ENCODE measurements around the gene PACS2.
"Not testable (repeated sequence)": the region's sequence is repeated elsewhere in the genome, so short reads cannot be mapped to it uniquely, and the experiment has no call there.

The PACS2 gene

GRCh38 chr14:105290621-105291346 lies 23.8 kb upstream of the PACS2 start:
- no peak for DNase-seq

DNA sequence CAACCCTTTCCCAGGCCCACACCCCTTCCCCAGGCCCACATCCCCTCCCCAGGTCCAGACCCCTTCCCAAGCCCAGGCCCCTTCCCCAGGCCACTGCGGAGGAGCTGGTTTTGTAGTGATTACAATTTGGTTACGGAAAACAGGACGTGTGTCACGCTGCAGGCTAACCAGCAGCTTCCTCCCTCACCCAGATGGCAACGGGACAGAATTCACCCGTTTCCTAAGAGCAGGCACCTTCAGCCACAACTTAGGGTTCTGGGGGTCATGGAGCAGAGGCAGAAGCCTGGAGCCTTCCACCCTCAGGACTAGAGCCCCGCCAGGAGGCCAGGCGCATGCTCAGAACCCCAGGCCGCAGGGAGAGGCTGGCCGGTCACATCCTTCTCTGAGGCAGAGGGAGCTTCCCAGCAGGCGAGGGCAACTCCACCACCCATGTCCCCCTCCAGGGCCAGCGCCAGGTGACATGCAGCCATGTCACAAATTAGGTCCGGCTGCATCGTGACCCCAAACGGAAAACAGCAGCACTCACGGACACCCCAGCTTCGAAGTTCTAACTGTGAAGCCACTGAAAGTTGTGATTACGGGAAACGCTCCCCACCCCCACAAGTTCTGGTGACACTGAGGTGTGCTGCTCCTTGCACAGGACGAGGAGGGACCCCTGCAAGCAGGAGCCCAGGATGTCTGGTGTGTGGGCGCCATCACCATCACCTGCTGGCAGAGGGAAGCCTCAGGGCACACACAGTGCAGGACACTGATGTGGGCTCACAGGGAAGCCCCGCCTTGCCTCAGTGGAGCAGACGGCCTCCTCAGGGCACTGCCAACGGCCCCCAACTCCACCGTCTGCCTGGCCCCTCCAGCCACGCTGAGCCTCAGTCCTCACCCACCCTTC lies 21.5 kb upstream of the PACS2 start:
- no peak for DNase-seq

DNA sequence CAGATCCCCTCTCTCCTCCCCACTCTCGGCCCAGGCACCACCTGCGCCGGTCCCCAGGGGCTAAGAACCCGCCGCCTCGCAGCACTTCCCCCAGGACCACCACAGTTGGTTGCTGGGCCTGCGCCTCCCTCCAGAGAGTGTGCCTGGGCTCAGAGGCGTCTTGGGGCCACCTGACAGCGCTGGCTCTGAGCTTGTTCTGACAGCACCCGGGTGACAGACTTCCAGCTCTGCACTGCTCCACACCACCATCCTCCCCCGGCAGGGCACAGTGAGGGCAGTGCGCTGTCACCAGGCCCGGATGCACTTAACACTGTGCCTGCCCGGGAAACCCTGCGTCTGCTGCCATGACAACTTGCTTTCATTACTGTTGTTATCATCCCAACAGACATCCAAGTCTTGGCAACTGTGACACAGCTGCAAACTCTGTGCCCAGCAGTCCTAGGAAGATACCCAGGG lies 20.4 kb upstream of the PACS2 start:
- DNase-seq = no peak

DNA sequence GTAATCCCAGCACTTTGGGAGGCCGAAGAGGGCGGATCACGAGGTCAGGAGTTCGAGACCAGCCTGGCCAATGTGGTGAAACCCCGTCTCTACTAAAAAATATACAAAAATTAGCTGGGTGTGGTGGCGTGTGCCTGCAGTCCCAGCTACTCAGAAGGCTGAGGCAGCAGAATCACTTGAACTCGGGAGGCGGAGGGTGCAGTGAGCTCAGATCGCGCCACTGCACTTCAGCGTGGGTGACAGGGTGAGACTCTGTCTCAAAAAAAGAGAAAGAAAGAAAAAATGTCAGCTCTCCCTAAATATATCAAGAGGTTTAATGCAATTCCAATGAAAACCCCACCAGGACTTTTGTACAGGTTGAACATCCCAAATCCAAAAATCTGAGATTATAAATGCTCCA lies 17.2 kb upstream of the PACS2 start:
- not testable (repeated sequence) for DNase-seq

DNA sequence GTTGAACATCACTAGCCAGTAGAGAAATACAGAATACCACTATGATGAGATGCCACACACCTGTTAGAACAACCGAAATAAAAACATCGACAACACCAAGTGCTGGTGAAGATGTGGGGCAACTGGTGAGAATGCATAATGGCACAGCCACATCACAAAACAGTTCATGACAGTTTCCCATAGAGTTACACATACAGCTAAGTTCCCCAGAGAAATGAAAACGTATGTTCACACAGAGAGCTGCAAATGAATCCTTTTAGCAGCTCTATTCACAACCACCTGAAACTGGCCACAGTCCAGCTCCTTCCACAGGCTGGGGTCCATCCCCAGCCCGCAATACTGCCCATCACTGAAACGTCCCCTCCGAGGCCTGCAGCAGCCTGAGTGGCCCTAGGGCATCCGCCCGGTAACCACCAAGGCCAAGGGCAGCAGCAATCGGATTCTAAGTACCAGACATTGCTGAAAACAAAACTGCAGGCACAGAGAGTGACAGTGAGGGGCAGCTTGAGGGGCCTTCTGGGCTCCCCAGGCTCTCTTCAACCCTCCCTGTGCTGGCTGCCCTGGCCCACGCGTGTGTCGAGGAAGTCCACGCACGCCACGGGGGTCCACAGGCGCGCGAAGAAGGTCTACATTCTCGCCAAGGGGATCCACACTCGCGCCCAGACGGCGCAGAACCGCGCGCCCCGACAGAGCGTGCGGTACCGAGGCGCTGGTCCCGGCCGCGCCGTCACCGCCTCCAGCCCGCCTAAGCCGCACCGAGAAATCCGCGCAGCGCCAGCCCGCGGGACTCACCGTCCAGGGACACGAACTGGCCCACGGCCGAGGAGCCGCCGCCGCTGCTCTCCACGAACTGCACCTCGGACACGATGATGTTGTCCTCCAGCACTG lies 14.7 kb upstream of the PACS2 start:
- peak in 1 of 2 donors; percentile 18 for DNase-seq

GRCh38 chr14:105300542-105301102 lies 13.9 kb upstream of the PACS2 start, which contains the start of gene BRF1:
BRF1 (minus strand) TSS chr14:105301001; CDS start chr14:105300629, 372 bp downstream.
- peak; percentile 87 to 90 for DNase-seq

- peak; percentile 92 to 98 for DNase-seq
Measured at GRCh38 chr14:105301103-105301914, 13.2 kb upstream of the PACS2 start.

DNA sequence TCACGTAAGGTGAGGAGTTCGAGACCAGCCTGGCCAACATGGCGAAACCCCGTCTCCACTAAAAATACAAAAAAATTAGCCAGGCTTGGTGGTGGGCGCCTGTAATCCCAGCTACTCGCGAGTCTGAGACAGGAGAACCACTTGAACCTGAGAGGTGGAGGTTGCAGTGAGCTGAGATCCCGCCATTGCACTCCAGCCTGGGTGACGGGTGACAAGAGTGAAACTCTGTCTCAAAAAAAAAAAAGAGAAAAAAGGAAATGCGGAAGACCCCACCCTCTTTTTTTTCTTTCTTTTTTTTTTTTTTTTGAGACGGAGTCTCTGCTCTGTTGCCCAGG lies 12.7 kb upstream of the PACS2 start:
- DNase-seq = not testable (repeated sequence)

DNA sequence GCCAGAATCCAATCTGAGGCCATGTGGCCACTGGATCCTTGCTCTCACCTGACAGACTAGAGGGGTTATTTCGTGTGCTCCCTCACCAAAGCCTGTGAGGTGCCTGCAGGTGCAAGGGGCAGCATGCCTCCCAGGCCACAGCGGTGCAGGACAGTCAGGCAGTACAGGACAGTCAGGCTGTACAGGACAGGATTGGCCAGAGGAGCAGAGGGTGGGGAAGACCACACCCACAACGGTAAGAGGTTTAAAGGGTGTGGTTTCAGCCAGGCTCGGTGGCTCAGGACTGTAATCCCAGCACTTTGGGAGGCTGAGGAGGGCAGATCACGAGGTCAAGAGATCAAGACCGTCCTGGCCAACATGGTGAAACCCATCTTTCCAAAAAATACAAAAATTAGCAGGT lies 10.6 kb upstream of the PACS2 start:
- DNase-seq = no peak

GRCh38 chr14:105304565-105304964 lies 10.0 kb upstream of the PACS2 start:
- DNase-seq = no peak

DNA sequence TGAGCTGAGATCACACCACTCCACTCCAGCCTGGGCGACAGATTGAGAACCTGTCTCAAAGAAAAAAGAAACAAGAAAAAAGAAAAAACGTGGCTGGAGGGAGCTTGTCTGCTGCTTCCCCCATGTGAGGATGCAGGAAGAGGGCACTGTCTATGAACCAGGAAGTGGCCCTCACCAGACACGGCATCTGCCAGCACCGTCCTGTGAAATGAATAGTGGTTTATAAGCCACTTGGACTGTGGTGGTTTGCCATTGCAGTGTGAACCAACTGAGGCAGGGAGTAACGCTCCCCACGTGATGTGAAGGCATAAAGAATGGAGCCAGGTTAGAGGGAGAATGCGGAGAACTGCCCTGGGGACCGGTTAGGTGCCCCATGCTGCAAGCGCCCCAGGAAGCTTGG lies 9.2 kb upstream of the PACS2 start:
- no peak for DNase-seq

DNA sequence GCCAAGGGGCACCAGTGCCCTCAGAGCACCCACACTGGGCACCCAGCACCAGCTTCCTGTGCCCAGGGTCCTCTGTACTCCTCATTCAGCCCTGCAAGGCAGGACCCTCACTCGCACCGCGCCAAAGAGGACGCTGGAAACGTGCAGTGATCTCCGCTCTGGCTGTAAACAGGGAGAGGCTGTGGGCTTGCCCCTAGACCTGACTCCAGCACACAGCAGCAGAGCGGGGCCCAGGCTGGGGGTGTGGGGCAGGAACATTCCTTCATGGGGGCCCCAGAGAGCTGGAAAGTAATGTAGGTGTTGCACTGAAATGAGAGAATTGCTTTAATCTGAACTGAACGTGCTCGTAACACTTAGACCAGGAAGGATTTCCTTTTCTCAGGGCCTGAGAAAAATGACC lies 8.8 kb upstream of the PACS2 start:
- no peak for DNase-seq

GRCh38 chr14:105307052-105307727 lies 7.4 kb upstream of the PACS2 start:
- DNase-seq = no peak

GRCh38 chr14:105309371-105309770 lies 5.2 kb upstream of the PACS2 start:
- no peak for DNase-seq

DNA sequence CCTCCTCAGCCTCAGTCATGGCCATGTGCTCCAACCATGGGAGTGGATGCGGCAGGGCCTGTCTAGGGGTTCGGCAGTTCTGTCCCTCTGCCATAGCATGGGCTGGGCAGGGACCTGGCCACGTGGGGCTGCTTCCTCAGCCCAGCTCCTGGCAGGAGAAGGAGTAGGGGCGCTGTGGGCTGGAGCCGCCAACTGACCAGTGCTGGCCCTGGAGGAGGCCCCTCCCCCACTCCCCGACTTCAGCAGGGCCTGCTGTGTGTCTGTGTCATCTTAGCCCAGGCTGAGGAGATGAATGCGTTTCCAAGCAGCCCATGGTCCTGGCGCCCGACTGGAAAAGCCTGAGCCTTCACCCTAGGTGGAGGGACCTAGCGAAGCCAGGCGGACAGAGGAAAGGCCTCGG lies 2.7 kb upstream of the PACS2 start:
- DNase-seq = no peak

DNA sequence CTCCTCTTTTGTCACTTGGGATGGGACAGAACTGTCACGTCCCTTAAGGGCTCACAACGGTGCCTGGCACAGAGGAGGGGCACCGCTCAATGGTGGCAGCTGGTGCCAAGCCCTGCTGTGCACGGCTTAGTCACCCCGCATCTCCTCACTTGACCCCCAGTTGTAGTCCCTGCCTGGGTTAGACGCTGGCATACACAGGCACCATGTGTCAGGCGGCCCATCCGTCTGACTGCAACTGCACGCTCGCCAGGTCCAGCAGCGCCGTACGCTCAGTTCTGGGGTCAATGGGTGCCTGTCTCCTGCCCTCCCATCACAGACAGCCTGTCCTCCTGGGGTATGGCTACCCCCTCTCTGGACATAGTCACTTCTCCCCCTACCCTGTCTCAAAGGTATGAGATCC lies 1.6 kb upstream of the PACS2 start:
- DNase-seq = no peak

GRCh38 chr14:105313381-105314286 lies 914 bp upstream of the PACS2 start:
- DNase-seq = no peak

DNA sequence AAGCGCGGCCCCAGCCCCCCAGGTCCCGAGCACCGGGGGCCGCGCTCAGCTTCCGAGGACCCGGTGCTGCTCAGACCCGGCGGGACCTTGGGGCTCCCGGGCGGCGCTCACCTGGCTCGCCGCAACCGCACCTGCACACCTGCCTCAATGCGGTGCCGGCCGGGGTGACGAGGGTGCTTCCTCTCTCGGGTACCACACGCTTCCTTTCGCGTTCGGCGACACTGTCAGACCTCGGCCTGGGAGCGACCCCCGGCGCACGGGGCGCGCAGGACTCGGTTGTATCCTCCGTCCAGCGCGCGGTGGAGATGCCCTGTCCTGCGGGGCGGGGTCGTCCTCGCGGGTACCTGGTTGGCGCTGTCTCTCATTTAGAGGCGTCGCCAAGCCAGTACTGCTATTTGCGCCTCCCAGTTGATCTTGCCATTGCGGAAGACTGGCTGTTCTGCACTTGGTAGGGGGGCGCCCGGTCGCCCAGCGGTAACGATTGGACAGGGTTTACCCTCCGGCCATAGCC lies 718 bp downstream of the PACS2 start:
- no peak for DNase-seq

GRCh38 chr14:105315941-105316576 lies 1.5 kb downstream of the PACS2 start:
- DNase-seq = no peak

All from inflammatory macrophage treated with lipopolysaccharide for 1 hour (primary cell).